Transverse colon (tissue), 3 donors: ENCODE measurements around the gene BDKRB1.

ENCODE experiments used
- POLR2A ChIP-seq: fragments of 450-650 bp; IDR thresholded peaks from one replicate; pipeline ENCODE4 v1.6.1; 2016; ENCODE audit warnings: antibody characterized with exemption, mild to moderate bottlenecking, moderate library complexity
- TF ChIP-seq, protein P1 (sequence below), 5 experiments: fragments of 200-600 bp in 3 of 5; fragments of 450-650 bp in 2 of 5; sonication (generic) in 3 of 5; IDR thresholded peaks; 1 replicate in 2 of 5; 2 replicates in 3 of 5; pipeline ENCODE4 v1.5.1; 2016 to 2017; ENCODE audit warnings: antibody characterized with exemption in 5 of 5, inconsistent platforms in 3 of 5, mild to moderate bottlenecking in 2 of 5, moderate library complexity in 1 of 5

DNA sequence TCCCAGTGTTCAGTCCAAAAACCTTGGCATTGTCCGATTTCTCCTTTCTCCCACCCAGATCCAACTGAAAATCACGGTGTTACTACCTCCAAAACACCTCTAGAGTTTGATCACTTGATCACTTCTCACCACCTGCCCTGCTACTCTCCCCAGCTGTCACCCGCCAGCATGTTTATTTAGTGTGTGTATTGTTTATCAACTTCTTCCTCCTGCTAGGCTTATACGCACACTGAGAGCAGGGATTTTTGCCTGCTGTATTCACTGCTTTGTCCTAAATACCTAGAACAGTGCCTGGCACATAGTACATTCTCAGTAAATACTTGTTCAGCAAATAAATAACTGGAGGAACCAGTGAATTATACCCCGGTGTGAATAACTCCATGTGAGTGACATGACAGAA lies 5.0 kb downstream of the BDKRB1 start:
- TF ChIP-seq, protein P1, sequence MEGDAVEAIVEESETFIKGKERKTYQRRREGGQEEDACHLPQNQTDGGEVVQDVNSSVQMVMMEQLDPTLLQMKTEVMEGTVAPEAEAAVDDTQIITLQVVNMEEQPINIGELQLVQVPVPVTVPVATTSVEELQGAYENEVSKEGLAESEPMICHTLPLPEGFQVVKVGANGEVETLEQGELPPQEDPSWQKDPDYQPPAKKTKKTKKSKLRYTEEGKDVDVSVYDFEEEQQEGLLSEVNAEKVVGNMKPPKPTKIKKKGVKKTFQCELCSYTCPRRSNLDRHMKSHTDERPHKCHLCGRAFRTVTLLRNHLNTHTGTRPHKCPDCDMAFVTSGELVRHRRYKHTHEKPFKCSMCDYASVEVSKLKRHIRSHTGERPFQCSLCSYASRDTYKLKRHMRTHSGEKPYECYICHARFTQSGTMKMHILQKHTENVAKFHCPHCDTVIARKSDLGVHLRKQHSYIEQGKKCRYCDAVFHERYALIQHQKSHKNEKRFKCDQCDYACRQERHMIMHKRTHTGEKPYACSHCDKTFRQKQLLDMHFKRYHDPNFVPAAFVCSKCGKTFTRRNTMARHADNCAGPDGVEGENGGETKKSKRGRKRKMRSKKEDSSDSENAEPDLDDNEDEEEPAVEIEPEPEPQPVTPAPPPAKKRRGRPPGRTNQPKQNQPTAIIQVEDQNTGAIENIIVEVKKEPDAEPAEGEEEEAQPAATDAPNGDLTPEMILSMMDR (IDR thresholded peaks at IDR 0.05) = no peak
- TF ChIP-seq POLR2A = no peak
